PFSK-1 (cell line): ENCODE measurements around the gene MPP3.

ENCODE experiments used
- FOXP2 ChIP-seq: optimal IDR thresholded peaks from 2 replicates; pipeline ENCODE3; 2011; ENCODE audit warnings: borderline replicate concordance, control low read depth, inconsistent platforms; ENCODE audit not compliant: insufficient read depth; ENCODE audit errors: extremely low read length, extremely low read depth
- POLR2AphosphoS5 ChIP-seq: IDR thresholded peaks from 2 replicates; pipeline ENCODE4 v1.6.1; 2012; ENCODE audit warnings: low read depth, mild to moderate bottlenecking, control low read depth, low read length, moderate library complexity
- REST ChIP-seq, 2 experiments: IDR thresholded peaks; 2 replicates each; pipeline versions ENCODE4 v1.6.1 to v1.8.0; 2011 to 2012; ENCODE audit warnings: low read depth in 2 of 2, low read length in 2 of 2, control low read depth in 1 of 2, inconsistent platforms in 1 of 2, mild to moderate bottlenecking in 1 of 2, moderate library complexity in 1 of 2; ENCODE audit not compliant: insufficient read depth in 1 of 2
- SIN3A ChIP-seq: IDR thresholded peaks from 2 replicates; pipeline ENCODE4 v1.6.1; 2012; ENCODE audit warnings: mild to moderate bottlenecking, low read length, moderate library complexity, borderline replicate concordance; ENCODE audit not compliant: insufficient read depth
- TAF1 ChIP-seq: IDR thresholded peaks from 2 replicates; pipeline ENCODE4 v1.6.1; 2012; ENCODE audit warnings: low read length, control low read depth, borderline replicate concordance; ENCODE audit not compliant: insufficient read depth

The MPP3 gene

GRCh38 chr17:43841282-43841681, 8.3 kb upstream of the MPP3 start:
- no peak for TF ChIP-seq TAF1

- TF ChIP-seq FOXP2 (no peak), SIN3A (no peak), TAF1 (no peak), REST (IDR thresholded peaks at IDR 0.05; ENCODE audit: insufficient read depth in 1 of 2, low read depth in 2 of 2, low read length in 2 of 2) (peak in 1 of 2 experiments; percentile 16; a peak in 1 of 4 replicates)
Observed at GRCh38 chr17:43840814-43841213, 7.9 kb upstream of the MPP3 start.

GRCh38 chr17:43839670-43840108, 6.7 kb upstream of the MPP3 start:
- TF ChIP-seq TAF1 (no peak), REST (IDR thresholded peaks at IDR 0.05; ENCODE audit: insufficient read depth in 1 of 2, low read depth in 2 of 2, low read length in 2 of 2) (no peak), FOXP2 (no peak), SIN3A (no peak), POLR2AphosphoS5 (no peak)

- TF ChIP-seq SIN3A (no peak), POLR2AphosphoS5 (no peak), TAF1 (no peak), FOXP2 (no peak), REST (IDR thresholded peaks at IDR 0.05; ENCODE audit: insufficient read depth in 1 of 2, low read depth in 2 of 2, low read length in 2 of 2) (no peak)
Observed at GRCh38 chr17:43834106-43834505, 1.2 kb upstream of the MPP3 start.

GRCh38 chr17:43832168-43832975, 574 bp downstream of the MPP3 start:
- TF ChIP-seq SIN3A (no peak), POLR2AphosphoS5 (no peak), REST (IDR thresholded peaks at IDR 0.05; ENCODE audit: insufficient read depth in 1 of 2, low read depth in 2 of 2, low read length in 2 of 2) (no peak), TAF1 (no peak), FOXP2 (no peak)
